H1 (cell line): ENCODE measurements around the gene LYPD1. TPM values are rescaled to one million over a fixed set of nuclear protein-coding genes. Genes with fewer than 3 reads are reported as not detected.

Source experiments
- CTCF ChIA-PET: fragments of 300-600 bp; sonication (Branson Sonifier 250); formaldehyde crosslinking; loops from one replicate; lab custom pipeline; 2021; ENCODE audit not compliant: partially characterized antibody; lab: Charles Lee
- POLR2A ChIA-PET: fragments of 300-600 bp; sonication (Branson Sonifier 250); formaldehyde crosslinking; loops from one replicate; lab custom pipeline; 2021; ENCODE audit warnings: inconsistent platforms; ENCODE audit not compliant: partially characterized antibody; lab: Charles Lee
- DNase-seq, 2 experiments: peaks; one replicate each; pipeline versions ENCODE4 v3.0.0 to v3.0.0-alpha.2; 2010 to 2022; ENCODE audit warnings: low spot score in 2 of 2, low read depth in 1 of 2, mixed read lengths in 1 of 2
- FAIRE-seq: peaks from 2 replicates; lab custom pipeline; 2011; peaks lifted over from hg19 to GRCh38; lab: Jason Lieb, UNC
- H2AFZ ChIP-seq: 2 replicates; pipeline ENCODE4 v1.8.1; 2012; ENCODE audit warnings: low read length, inconsistent platforms
- H2AK5ac ChIP-seq: 2 replicates; pipeline ENCODE4 v1.6.1; 2013; ENCODE audit warnings: low read depth, low read length
- H2BK120ac ChIP-seq: replicated peaks from 2 replicates; pipeline ENCODE3; 2013; ENCODE audit warnings: low read depth, low read length, inconsistent platforms
- H2BK12ac ChIP-seq: 2 replicates; pipeline ENCODE4 v1.6.1; 2013; ENCODE audit warnings: low read depth, low read length
- H2BK15ac ChIP-seq: 2 replicates; pipeline ENCODE4 v1.6.1; 2013; ENCODE audit warnings: low read length
- H2BK20ac ChIP-seq: 2 replicates; pipeline ENCODE4 v1.6.1; 2013; ENCODE audit warnings: low read length
- H2BK5ac ChIP-seq: 2 replicates; pipeline ENCODE4 v1.6.1; 2013; ENCODE audit warnings: low read depth, low read length
- H3K14ac ChIP-seq: 2 replicates; pipeline ENCODE4 v1.6.1; 2013; ENCODE audit warnings: inconsistent platforms; ENCODE audit not compliant: insufficient read length
- H3K18ac ChIP-seq: 2 replicates; pipeline ENCODE4 v1.6.1; 2013; ENCODE audit warnings: low read length; ENCODE audit errors: extremely low read depth
- H3K23ac ChIP-seq: 2 replicates; pipeline ENCODE4 v1.6.1; 2013; ENCODE audit warnings: inconsistent platforms; ENCODE audit not compliant: insufficient read length
- H3K23me2 ChIP-seq: 2 replicates; pipeline ENCODE4 v1.6.1; 2013; ENCODE audit warnings: low read depth, low read length
- H3K27ac ChIP-seq: 2 replicates; pipeline ENCODE4 v1.6.1; 2011; ENCODE audit warnings: low read depth, low read length, inconsistent platforms
- H3K27me3 ChIP-seq, 4 experiments: replicated peaks in 1 of 4; 1 replicate in 1 of 4; 2 replicates in 3 of 4; pipeline versions ENCODE4 v1.6.1 to v1.8.1; 2011 to 2013; ENCODE audit warnings: low read length in 3 of 4, mild to moderate bottlenecking in 3 of 4, inconsistent platforms in 2 of 4, mixed read lengths in 2 of 4, moderate library complexity in 1 of 4; ENCODE audit not compliant: control insufficient read depth in 3 of 4, insufficient read depth in 3 of 4; ENCODE audit errors: extremely low read depth in 1 of 4
- H3K36me3 ChIP-seq, 4 experiments: 2 replicates each; pipeline versions ENCODE4 v1.6.1 to v1.8.1; 2011 to 2013; ENCODE audit warnings: mild to moderate bottlenecking in 4 of 4, low read length in 3 of 4, moderate library complexity in 2 of 4, control low read depth in 1 of 4, inconsistent platforms in 1 of 4; ENCODE audit not compliant: insufficient read depth in 4 of 4, control insufficient read depth in 2 of 4
- H3K4ac ChIP-seq: replicated peaks from 2 replicates; pipeline ENCODE3; 2013; ENCODE audit warnings: low read length, low read depth, mixed read lengths, inconsistent platforms; ENCODE audit not compliant: insufficient read length
- H3K4me1 ChIP-seq, 4 experiments: replicated peaks in 1 of 4; 1 replicate in 1 of 4; 2 replicates in 3 of 4; pipeline versions ENCODE4 v1.6.1 to v1.8.1; 2011 to 2013; ENCODE audit warnings: low read length in 3 of 4, inconsistent platforms in 2 of 4, mixed read lengths in 1 of 4; ENCODE audit not compliant: insufficient read depth in 4 of 4, control insufficient read depth in 3 of 4
- H3K4me2 ChIP-seq, 2 experiments: 2 replicates each; pipeline versions ENCODE4 v1.6.1 to v1.8.1; 2011 to 2013; ENCODE audit warnings: low read depth in 2 of 2, low read length in 2 of 2, control low read depth in 1 of 2, inconsistent platforms in 1 of 2, mild to moderate bottlenecking in 1 of 2; ENCODE audit not compliant: insufficient read depth in 1 of 2
- H3K4me3 ChIP-seq, 4 experiments: fragments of 200-600, 300-600 bp in 1 of 4; sonication (generic), shearing (Covaris generic), sonication (Bioruptor Twin) in 1 of 4; 2 replicates each; pipeline versions ENCODE4 v1.5.1 to v1.8.1; 2011 to 2016; ENCODE audit warnings: low read length in 4 of 4, low read depth in 3 of 4, control low read depth in 2 of 4, inconsistent platforms in 2 of 4, mild to moderate bottlenecking in 2 of 4, mixed read lengths in 1 of 4, moderate library complexity in 1 of 4; ENCODE audit not compliant: insufficient read depth in 2 of 4; ENCODE audit errors: extremely low read depth in 1 of 4
- H3K56ac ChIP-seq: replicated peaks from 2 replicates; pipeline ENCODE3; 2013; ENCODE audit warnings: low read depth, mild to moderate bottlenecking, mixed read lengths, low read length, inconsistent platforms; ENCODE audit not compliant: insufficient read length
- H3K79me1 ChIP-seq: 2 replicates; pipeline ENCODE4 v1.6.1; 2013; ENCODE audit warnings: low read depth, low read length, control low read depth
- H3K79me2 ChIP-seq, 2 experiments: 2 replicates each; pipeline versions ENCODE4 v1.6.1 to v1.8.1; 2012 to 2013; ENCODE audit warnings: low read length in 2 of 2, mild to moderate bottlenecking in 2 of 2, inconsistent platforms in 1 of 2; ENCODE audit not compliant: insufficient read depth in 2 of 2, control insufficient read depth in 1 of 2
- H3K9ac ChIP-seq, 4 experiments: replicated peaks in 1 of 4; 1 replicate in 1 of 4; 2 replicates in 3 of 4; pipeline versions ENCODE4 v1.6.1 to v1.8.1; 2011 to 2013; ENCODE audit warnings: low read depth in 3 of 4, low read length in 3 of 4, control low read depth in 2 of 4, mild to moderate bottlenecking in 2 of 4, moderate library complexity in 2 of 4, inconsistent platforms in 1 of 4; ENCODE audit errors: extremely low read depth in 1 of 4
- H3K9me3 ChIP-seq, 2 experiments: 2 replicates each; pipeline versions ENCODE4 v1.6.1 to v1.8.1; 2012 to 2013; ENCODE audit warnings: mild to moderate bottlenecking in 2 of 2, moderate library complexity in 2 of 2, control low read depth in 1 of 2, inconsistent platforms in 1 of 2, low read depth in 1 of 2, low read length in 1 of 2, mixed read lengths in 1 of 2; ENCODE audit not compliant: insufficient read depth in 2 of 2
- H4K20me1 ChIP-seq, 2 experiments: replicated peaks in 1 of 2; 2 replicates each; pipeline versions ENCODE3 to v1.8.1; 2011 to 2013; ENCODE audit warnings: inconsistent platforms in 2 of 2, low read length in 2 of 2, mild to moderate bottlenecking in 1 of 2; ENCODE audit not compliant: insufficient read depth in 2 of 2, control insufficient read depth in 1 of 2
- H4K5ac ChIP-seq: 2 replicates; pipeline ENCODE4 v1.6.1; 2013; ENCODE audit warnings: low read length, low read depth, mixed read lengths, inconsistent platforms; ENCODE audit not compliant: insufficient read length
- H4K8ac ChIP-seq: 2 replicates; pipeline ENCODE4 v1.8.0; 2013; ENCODE audit warnings: mild to moderate bottlenecking, moderate library complexity, low read length, inconsistent platforms; ENCODE audit not compliant: insufficient read depth; ENCODE audit errors: extremely low read depth
- H4K91ac ChIP-seq: replicated peaks from 2 replicates; pipeline ENCODE3; 2013; ENCODE audit warnings: low read length, mixed read lengths, inconsistent platforms; ENCODE audit not compliant: insufficient read length
- BCL11A ChIP-seq, 2 experiments: IDR thresholded peaks; one replicate each; pipeline ENCODE4 v1.6.1; 2011; ENCODE audit warnings: low read depth in 2 of 2, low read length in 2 of 2, mild to moderate bottlenecking in 2 of 2
- CBX8 ChIP-seq: fragments of 300-800, 300-1000 bp; sonication (generic); IDR thresholded peaks from 2 replicates; pipeline ENCODE4 v1.7.1; 2016; ENCODE audit warnings: low read depth, low read length, borderline replicate concordance
- CEBPB ChIP-seq: IDR thresholded peaks from 2 replicates; pipeline ENCODE4 v1.6.1; 2012; ENCODE audit warnings: low read depth, low read length
- CTBP2 ChIP-seq: IDR thresholded peaks from 2 replicates; pipeline ENCODE4 v1.7.0; 2011; ENCODE audit warnings: borderline replicate concordance, mild to moderate bottlenecking, moderate library complexity, mixed read lengths, low read length; ENCODE audit not compliant: insufficient read depth, insufficient read length
- EP300 ChIP-seq, 2 experiments: IDR thresholded peaks; 1 replicate in 1 of 2; 2 replicates in 1 of 2; pipeline ENCODE4 v1.6.1; 2011 to 2012; ENCODE audit warnings: low read depth in 2 of 2, low read length in 2 of 2, mild to moderate bottlenecking in 2 of 2, borderline replicate concordance in 1 of 2, inconsistent platforms in 1 of 2, moderate library complexity in 1 of 2
- JUND ChIP-seq: IDR thresholded peaks from 2 replicates; pipeline ENCODE4 v1.6.1; 2011; ENCODE audit warnings: mild to moderate bottlenecking, improper control_type of control experiment, low read length
- MAX ChIP-seq: IDR thresholded peaks from 2 replicates; pipeline ENCODE4 v1.6.1; 2012; ENCODE audit warnings: inconsistent platforms
- NRF1 ChIP-seq: IDR thresholded peaks from 2 replicates; pipeline ENCODE4 v1.6.1; 2011; ENCODE audit warnings: mild to moderate bottlenecking, low read depth, low read length, improper control_type of control experiment
- RXRA ChIP-seq: IDR thresholded peaks from 2 replicates; pipeline ENCODE4 v1.6.1; 2011; ENCODE audit warnings: low read depth, mild to moderate bottlenecking, low read length, moderate library complexity; ENCODE audit not compliant: insufficient read depth
- SIX5 ChIP-seq: IDR thresholded peaks from 2 replicates; pipeline ENCODE4 v1.6.1; 2011; ENCODE audit warnings: mild to moderate bottlenecking, low read depth, low read length
- SP2 ChIP-seq: IDR thresholded peaks from 2 replicates; pipeline ENCODE4 v1.6.1; 2012; ENCODE audit warnings: mild to moderate bottlenecking, low read length, inconsistent platforms
- SRF ChIP-seq: IDR thresholded peaks from 2 replicates; pipeline ENCODE4 v1.6.1; 2011; ENCODE audit warnings: mild to moderate bottlenecking, low read depth, low read length, moderate library complexity
- TEAD4 ChIP-seq: IDR thresholded peaks from 2 replicates; pipeline ENCODE4 v1.6.1; 2012; ENCODE audit warnings: low read depth, low read length, inconsistent platforms, mixed read lengths
- WGBS, 2 experiments: shearing (Covaris generic) in 1 of 2; methylation state at CpG; one replicate each; pipeline versions ENCODE4 v1.1.6 to v1.1.7; 2013 to 2015; ENCODE audit warnings: low lambda C conversion rate in 2 of 2, mixed read lengths in 2 of 2, inconsistent platforms in 1 of 2, low coverage in 1 of 2, missing lambda C conversion rate in 1 of 2; ENCODE audit not compliant: insufficient replicate concordance in 2 of 2, insufficient coverage in 1 of 2, insufficient read length in 1 of 2; ENCODE audit errors: extremely low coverage in 1 of 2, missing lambda C conversion rate in 1 of 2; 5-methylcytosine and 5-hydroxymethylcytosine counted together
- polyA plus RNA-seq, 7 experiments: library from polyadenylated mRNA; depleted of rRNA in 3 of 7; stranded (reverse) in 5 of 7; unstranded in 2 of 7; fragments of >200 nt in 5 of 7; fragments of 200-250 nt in 2 of 7; gene quantifications; 1 replicate in 5 of 7; 2 replicates in 1 of 7; 4 replicates in 1 of 7; pipeline versions ENCODE4 v1.2.1 to v1.2.3, GENCODE V29; 2011 to 2013; ENCODE audit warnings: missing spikeins in 2 of 7, mixed read lengths in 2 of 7
- total RNA-seq: library from RNA; stranded (reverse); fragmentation: NEBNext Ultra II Directional; extraction: Animal tissue kit (Norgen Biotek cat#: 25700); gene quantifications from 2 replicates; pipeline ENCODE4 v1.2.1, GENCODE V29; 2021
- TF ChIP-seq, protein P1 (sequence below): IDR thresholded peaks from 2 replicates; pipeline ENCODE4 v1.6.1; 2012; ENCODE audit warnings: inconsistent platforms

Gene LYPD1
- total and polyA plus RNA-seq, 2 of the 8 experiments (the other 6 are each of a cell fraction or from before 2014, with no cell fraction given) = 1.9 to 2.7 TPM

- Histone ChIP-seq H3K79me2 (no peaks in the 10 kb centered on the region), H4K8ac (no peak overlapping the region), H3K27me3 (no peaks in the 10 kb centered on the region), H3K14ac (no peak overlapping the region), H3K4ac (no peak overlapping the region), H3K9ac (no peak overlapping the region), H3K9me3 (no peaks in the 10 kb centered on the region), H4K5ac (no peak overlapping the region), H2BK120ac (no peak overlapping the region), H3K79me1 (no peaks in the 10 kb centered on the region), H2BK12ac (no peak overlapping the region), H2AK5ac (no peak overlapping the region), H3K23ac (no peak overlapping the region), H2BK5ac (no peak overlapping the region), H3K18ac (no peak overlapping the region), H2BK15ac (no peak overlapping the region), H3K4me3 (no peak overlapping the region), H4K91ac (no peak overlapping the region), H3K56ac (no peak overlapping the region), H3K36me3 (no peaks in the 10 kb centered on the region), H3K4me2 (no peak overlapping the region), H4K20me1 (no peaks in the 10 kb centered on the region), H3K4me1 (no peaks in the 10 kb centered on the region), H3K27ac (no peak overlapping the region), H2BK20ac (no peak overlapping the region), H3K23me2 (no peaks in the 10 kb centered on the region), H2AFZ (no peak overlapping the region)
- DNase-seq (no peak), FAIRE-seq (no peak)
- ChIA-PET CTCF (no interaction called here), POLR2A (no interaction called here)
- WGBS, 2 experiments = 82% methylated on average over 1 of the region's 1 CpG; no CpG with 5 or more reads in 1 of the 2 experiments
- TF ChIP-seq CEBPB = no peak
- no peak for TF ChIP-seq MAX
- TF ChIP-seq, protein P1, sequence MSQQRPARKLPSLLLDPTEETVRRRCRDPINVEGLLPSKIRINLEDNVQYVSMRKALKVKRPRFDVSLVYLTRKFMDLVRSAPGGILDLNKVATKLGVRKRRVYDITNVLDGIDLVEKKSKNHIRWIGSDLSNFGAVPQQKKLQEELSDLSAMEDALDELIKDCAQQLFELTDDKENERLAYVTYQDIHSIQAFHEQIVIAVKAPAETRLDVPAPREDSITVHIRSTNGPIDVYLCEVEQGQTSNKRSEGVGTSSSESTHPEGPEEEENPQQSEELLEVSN = no peak
- no peak for TF ChIP-seq EP300 (IDR thresholded peaks at IDR 0.05; ENCODE audit: borderline replicate concordance in 1 of 2, low read depth in 2 of 2, low read length in 2 of 2)
- no peak for TF ChIP-seq CTBP2
- no peak for TF ChIP-seq SP2
- TF ChIP-seq JUND = no peak
- no peak for TF ChIP-seq CBX8
- no peak for TF ChIP-seq BCL11A (IDR thresholded peaks at IDR 0.05; ENCODE audit: low read depth in 2 of 2, low read length in 2 of 2)
- TF ChIP-seq SIX5 = no peak
- TF ChIP-seq RXRA = no peak
- no peak for TF ChIP-seq SRF
- no peak for TF ChIP-seq TEAD4
- no peak for TF ChIP-seq NRF1
These were observed 11.8 kb upstream of the LYPD1 start for GRCh38 chr2:132681766-132682165.
